Measurements from ENCODE around the gene CLCN2.

The CLCN2 gene

DNA sequence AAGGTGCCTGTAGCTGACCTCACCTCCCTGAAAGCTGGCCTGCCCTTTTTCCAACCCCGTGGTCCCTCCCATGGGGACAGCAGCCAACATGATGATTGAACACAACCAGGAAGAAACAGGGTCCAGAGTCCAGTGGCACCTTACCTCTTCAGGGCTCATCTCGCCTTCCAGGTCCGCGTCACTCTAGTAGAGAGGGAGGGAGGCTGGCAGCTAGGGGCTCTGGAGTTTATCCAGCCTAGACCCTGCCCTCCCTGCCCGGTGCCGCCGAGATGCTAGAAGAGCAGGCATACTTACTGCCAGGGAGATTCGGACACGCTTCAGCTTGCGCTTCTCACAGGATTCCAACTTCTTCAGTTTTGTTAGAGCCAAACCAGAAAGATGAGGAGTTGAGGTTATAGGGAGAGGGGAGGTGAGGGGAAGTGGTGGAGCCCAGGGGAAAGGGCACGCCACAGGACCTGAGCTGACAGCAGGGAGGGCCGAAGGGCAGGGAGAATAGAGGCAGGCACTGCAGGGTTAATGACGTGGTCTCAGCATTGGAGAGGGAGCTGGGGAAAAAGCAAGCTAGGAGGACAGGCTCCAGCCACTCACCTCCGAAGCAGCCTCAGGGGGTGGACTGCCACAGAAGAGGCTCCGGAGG lies 9.1 kb downstream of the CLCN2 start:
- ChIA-PET CTCF (interaction anchor here (0.7 to 4.5 kb wide), 11 partner anchors 9 to 191 kb away, joined by 3 to 46 read pairs (median 5); partner anchors contain the start of genes CLCN2, FAM131A and POLR2H), POLR2A (interaction anchor here (1.9 kb wide), 1 partner anchor 10 kb away, joined by 5 read pairs; no protein-coding TSS in a partner anchor)
- no peak for DNase-seq (ENCODE audit: low read depth, low spot score)
- TF ChIP-seq, protein P1, sequence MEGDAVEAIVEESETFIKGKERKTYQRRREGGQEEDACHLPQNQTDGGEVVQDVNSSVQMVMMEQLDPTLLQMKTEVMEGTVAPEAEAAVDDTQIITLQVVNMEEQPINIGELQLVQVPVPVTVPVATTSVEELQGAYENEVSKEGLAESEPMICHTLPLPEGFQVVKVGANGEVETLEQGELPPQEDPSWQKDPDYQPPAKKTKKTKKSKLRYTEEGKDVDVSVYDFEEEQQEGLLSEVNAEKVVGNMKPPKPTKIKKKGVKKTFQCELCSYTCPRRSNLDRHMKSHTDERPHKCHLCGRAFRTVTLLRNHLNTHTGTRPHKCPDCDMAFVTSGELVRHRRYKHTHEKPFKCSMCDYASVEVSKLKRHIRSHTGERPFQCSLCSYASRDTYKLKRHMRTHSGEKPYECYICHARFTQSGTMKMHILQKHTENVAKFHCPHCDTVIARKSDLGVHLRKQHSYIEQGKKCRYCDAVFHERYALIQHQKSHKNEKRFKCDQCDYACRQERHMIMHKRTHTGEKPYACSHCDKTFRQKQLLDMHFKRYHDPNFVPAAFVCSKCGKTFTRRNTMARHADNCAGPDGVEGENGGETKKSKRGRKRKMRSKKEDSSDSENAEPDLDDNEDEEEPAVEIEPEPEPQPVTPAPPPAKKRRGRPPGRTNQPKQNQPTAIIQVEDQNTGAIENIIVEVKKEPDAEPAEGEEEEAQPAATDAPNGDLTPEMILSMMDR (IDR thresholded peaks at IDR 0.05; ENCODE audit: insufficient read depth, low read length, missing control alignments): no peak
- H3K4me3 ChIP-seq (ENCODE audit: low read depth, low read length): no peak overlapping the region

DNA sequence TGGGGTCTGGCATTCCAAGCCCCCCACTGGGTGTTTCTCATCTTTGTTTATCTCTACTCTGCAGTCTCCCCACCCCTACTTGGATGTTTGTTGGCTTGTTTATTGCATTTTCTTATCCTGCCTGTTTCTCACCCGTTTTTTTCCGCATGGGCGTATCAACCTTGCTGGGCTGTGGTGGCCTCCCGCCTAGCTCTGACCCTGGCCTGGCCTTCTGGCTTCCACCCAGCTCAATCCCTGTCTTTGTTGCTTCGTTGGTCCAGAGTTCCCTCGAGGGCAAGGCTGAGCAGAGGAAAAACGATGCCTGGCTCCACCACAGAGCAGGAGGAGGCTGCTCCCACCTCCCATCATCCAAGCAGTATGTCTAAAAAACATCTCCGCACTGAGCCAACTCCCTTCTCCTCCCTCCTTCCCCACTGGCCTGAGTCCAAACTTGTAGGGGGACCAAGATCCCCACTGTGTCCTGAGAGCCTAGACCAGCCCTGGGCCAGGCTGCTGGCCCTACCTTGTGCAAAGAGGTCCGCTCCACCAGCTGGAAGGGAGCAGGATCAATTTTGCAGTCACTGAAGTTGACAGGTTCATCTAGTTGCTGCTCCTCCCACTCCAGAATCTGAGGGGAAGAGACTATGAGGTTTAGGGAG lies 9.8 kb downstream of the CLCN2 start:
- CTCF ChIA-PET: interaction anchor here (0.7 to 3.1 kb wide), 7 partner anchors 9 to 190 kb away, joined by 3 to 18 read pairs (median 4); partner anchors contain the start of genes CLCN2, FAM131A and POLR2H
- POLR2A ChIA-PET: interaction anchor here (1.9 kb wide), 1 partner anchor 11 kb away, joined by 5 read pairs; no protein-coding TSS in a partner anchor
- TF ChIP-seq, protein P1 (IDR thresholded peaks at IDR 0.05; ENCODE audit: insufficient read depth, low read length, missing control alignments): no peak
- no peak for DNase-seq (ENCODE audit: low read depth, low spot score)
- H3K4me3 ChIP-seq (ENCODE audit: low read depth, low read length): no peak overlapping the region

DNA sequence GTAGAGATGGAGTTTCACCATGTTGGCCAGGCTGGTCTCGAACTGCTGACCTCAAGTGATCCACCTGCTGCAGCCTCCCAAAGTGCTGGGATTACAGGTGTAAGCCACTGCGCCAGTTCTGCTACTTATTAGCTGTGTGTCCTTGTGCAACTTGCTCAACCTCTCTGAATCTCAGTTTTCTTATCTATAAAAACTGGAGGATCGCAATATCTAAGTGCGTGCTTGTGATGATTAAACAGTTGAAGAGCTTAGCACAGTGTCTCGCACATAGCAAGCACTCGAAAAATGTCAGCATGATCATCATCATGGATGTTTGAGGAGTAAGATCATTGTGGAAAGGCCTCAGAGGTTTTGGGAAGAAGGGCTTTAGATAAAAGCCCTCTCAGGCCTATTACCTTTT lies 10.8 kb downstream of the CLCN2 start:
- ChIA-PET CTCF (interaction anchor here (1.0 to 3.1 kb wide), 5 partner anchors 10 to 191 kb away, joined by 3 to 18 read pairs (median 5); partner anchors contain the start of genes CLCN2, FAM131A and POLR2H), POLR2A (no interaction called here)
- H3K4me3 ChIP-seq (ENCODE audit: low read depth, low read length): no peak overlapping the region
- no peak for DNase-seq (ENCODE audit: low read depth, low spot score)
- TF ChIP-seq, protein P1 (IDR thresholded peaks at IDR 0.05; ENCODE audit: insufficient read depth, low read length, missing control alignments): no peak

DNA sequence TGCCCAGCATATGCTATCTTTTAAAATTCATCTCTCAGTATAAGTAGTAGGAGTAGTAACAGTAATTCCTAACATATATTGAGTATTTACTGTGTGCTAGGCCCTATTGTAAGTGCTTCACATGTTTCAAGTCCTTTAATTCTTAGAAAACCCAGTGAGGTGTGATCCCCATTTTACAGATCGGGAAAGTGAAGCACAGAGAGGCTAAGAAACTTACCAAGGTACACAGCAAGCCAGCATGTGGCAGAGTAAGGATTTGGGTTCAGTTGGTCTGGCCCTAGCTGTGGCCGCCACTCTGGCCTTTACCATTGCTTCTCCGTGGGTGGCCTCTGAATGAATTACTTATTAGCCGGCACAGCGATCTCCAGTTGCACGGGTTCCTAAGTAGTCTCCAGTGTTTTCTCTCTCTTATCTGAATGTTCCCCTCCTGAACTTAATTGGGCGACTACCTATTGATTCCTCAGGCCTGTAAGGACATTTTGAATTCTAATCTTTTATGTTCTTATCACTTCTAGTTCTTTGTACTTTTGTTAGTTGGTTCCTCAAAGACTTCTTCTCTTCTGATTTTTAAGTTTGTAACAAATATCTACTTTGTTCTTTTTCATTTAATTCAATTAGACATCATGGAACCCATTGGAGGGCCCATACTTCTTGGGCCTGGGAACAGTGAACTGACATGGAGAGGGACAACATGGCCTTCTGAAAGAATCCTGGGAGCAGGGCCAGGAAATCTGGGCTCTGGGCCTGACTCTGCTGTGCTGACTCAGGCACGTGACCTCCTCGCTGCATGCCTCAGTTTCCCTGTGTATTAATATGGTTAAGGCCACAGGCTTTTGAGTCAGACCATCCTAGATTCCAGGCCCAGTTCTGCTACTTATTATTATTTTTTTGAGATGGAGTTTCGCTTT lies 11.6 kb downstream of the CLCN2 start:
- no peak overlapping the region for H3K4me3 ChIP-seq (ENCODE audit: low read depth, low read length)
- TF ChIP-seq, protein P1 (IDR thresholded peaks at IDR 0.05; ENCODE audit: insufficient read depth, low read length, missing control alignments): no peak
- ChIA-PET POLR2A (no interaction called here), CTCF (interaction anchor here (1.6 to 2.6 kb wide), 5 partner anchors 10 to 194 kb away, joined by 3 to 20 read pairs (median 5); no protein-coding TSS in a partner anchor)
- no peak for DNase-seq (ENCODE audit: low read depth, low spot score)

DNA sequence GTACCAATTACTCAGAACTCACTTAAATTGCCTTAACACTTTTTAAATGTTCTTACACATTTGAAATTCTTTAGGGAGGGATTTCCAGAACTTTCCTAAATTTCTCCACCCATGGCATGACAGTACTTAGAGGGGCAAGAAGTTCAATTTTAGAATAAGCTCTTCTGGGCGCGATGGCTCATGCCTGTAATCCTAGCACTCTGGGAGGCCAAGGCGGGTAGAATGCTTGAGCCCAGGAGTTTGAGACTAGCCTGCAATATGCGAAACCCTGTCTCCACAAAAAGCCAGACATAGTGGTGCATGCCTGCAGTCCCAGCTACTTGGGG lies 13.4 kb downstream of the CLCN2 start:
- CTCF ChIA-PET: interaction anchor here (1.4 to 2.6 kb wide), 5 partner anchors 8 to 196 kb away, joined by 3 to 20 read pairs (median 5); no protein-coding TSS in a partner anchor
- POLR2A ChIA-PET: interaction anchor here (0.9 kb wide), 1 partner anchor 14 kb away, joined by 4 read pairs; no protein-coding TSS in a partner anchor

More for the DNA sequence above, 13.4 kb downstream of the CLCN2 start:
- H3K4me3 ChIP-seq (ENCODE audit: low read depth, low read length): no peak overlapping the region
- DNase-seq (ENCODE audit: low read depth, low spot score): no peak
- TF ChIP-seq, protein P1 (IDR thresholded peaks at IDR 0.05; ENCODE audit: insufficient read depth, low read length, missing control alignments): no peak

All from AG04449 (cell line).